ENCODE data around the gene HK1. TPM values are rescaled to one million over a fixed set of nuclear protein-coding genes. Genes with fewer than 3 reads are reported as not detected.

The HK1 gene
- total RNA-seq, 1 experiment from 2014 or later, result 83.2 TPM

DNA sequence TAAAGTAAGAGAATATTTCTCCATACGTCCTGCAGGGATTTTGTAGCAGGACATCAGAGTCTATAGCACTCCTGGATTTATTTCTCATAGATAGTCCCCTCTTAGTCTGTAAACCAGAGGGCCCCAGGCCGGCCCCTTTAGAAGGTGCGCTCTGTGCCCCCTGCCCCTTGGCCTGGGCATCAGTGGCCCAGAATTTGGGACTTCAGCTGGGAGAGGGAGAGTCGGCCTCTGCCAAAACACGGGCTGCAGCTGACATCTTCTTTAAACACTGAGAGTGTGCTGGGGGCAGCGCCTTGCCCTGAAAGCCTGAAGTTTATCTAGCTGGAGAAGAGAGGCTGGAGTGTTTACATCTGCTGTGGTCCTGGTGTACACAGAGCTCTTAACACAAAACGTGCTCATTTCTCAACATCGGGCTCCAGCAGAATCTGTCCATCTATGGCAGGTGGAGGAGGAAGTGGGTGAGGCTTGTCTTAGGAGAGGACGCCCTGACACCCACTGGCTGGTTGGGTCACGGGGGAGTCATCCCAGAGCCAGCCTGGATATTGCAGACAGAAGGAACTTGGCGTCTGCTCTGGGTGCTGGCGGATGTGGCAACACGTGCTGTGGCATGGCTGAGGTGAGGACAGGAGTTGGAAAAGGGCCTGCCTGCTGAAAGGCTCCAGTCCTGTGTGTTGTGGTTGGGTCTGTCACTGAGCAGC lies 143.5 kb downstream of the HK1 start:
- H3K36me3 ChIP-seq, result no peaks in the 10 kb centered on the region
- no peak for DNase-seq
- H3K9me3 ChIP-seq, result no peaks in the 10 kb centered on the region
- no peaks in the 10 kb centered on the region for H3K27me3 ChIP-seq
- H3K4me3 ChIP-seq, result no peak overlapping the region

DNA sequence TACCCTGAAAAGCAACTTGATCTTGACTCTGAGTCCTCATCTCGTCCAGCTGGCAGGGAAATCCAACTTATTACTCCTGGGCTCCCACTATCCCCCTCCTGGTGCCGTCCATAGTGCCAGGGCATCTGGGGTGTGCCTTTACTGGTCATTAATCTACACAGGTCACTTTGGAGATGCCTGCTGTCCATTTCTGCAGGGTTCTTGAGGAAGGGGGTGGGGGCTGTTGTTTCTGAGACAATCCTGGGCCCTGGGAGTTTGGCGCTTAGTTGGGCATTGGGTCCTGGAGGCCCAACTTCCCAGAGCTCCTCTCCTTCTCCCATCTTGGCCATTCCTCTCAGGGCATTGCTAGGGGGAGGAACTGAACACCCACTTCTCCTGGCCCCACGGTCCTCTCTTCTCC lies 144.4 kb downstream of the HK1 start:
- no peak overlapping the region for H3K4me3 ChIP-seq
- no peaks in the 10 kb centered on the region for H3K36me3 ChIP-seq
- no peaks in the 10 kb centered on the region for H3K9me3 ChIP-seq
- H3K27me3 ChIP-seq, result no peaks in the 10 kb centered on the region
- DNase-seq, result no peak

DNA sequence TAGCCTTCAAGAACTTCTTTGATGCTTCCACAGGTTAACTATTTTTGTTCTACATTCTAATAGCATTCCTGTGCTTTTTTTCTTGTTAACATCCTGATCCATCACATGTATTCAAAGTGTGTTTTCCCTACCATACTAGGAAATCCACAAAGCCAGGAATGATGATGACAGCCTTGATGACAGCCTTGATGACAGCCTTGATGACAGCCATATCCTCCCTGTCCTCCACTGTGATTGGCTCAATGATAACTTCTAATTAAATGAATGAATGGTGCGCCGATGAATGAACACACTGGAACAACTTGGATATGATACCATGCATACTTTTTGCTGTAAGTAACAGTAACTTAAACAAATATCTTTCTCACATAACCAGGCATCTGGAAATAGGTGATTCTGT lies 146.7 kb downstream of the HK1 start:
- Histone ChIP-seq H3K9me3 (no peaks in the 10 kb centered on the region), H3K27me3 (no peaks in the 10 kb centered on the region), H3K36me3 (no peaks in the 10 kb centered on the region), H3K4me3 (no peak overlapping the region)
- no peak for DNase-seq

DNA sequence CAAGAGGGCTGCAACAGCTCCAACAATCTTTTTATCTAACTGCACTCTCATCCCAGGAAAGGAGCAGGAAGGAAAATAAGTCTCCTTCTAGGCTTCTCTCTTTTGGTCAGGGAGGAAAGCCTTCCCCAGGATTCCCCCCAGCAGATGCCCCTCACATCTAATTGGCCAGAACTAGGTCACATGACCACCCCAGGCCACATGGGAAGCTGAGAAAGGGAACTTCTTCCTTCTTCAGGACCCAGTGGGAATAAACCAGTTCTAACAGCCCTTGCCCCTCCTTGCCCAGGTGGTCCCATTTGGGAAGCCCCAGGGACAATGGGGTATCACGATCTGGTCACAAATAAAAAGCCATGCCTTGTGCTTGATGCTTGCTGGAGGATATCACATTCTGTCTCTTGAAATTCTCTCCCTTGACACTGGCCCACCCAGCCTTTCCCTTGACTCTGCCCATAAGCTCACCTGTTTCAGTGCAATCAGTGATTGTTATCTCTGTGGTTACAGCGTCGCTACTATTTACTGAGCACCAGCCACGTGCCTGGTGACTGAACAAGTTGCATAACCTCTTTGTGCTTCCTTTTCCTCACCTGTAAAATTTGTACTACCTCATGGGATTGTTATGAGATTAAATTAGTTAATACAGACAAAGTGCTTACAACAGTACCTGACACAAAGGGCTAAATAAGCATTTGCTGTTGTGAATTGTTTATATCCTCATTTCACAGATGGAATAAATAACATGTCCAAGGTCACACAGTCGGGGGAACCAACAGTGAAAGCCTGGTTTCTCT lies 147.4 kb downstream of the HK1 start:
- DNase-seq, result no peak
- Histone ChIP-seq H3K27me3 (no peaks in the 10 kb centered on the region), H3K9me3 (no peaks in the 10 kb centered on the region), H3K36me3 (no peaks in the 10 kb centered on the region), H3K4me3 (no peak overlapping the region)

DNA sequence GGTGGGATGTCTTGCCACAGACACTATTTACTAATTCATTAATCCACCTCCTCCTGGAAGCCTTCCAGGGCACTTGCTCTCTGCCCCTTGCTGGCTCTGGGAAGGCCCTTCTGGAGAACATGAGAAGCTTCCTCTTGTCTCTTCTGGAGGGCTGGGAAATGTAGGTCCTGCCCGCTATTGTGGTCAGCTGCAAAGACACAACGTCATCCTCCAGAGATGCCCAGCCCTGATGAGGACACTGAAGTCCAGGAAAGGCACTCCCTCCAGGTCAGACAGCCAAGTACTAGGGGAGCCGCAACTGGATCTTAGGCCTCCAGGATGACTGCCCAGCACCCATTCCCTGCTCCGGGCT lies 148.1 kb downstream of the HK1 start:
- no peaks in the 10 kb centered on the region for H3K36me3 ChIP-seq
- H3K4me3 ChIP-seq, result no peak overlapping the region
- H3K9me3 ChIP-seq, result no peaks in the 10 kb centered on the region
- H3K27me3 ChIP-seq, result no peaks in the 10 kb centered on the region
- no peak for DNase-seq

DNA sequence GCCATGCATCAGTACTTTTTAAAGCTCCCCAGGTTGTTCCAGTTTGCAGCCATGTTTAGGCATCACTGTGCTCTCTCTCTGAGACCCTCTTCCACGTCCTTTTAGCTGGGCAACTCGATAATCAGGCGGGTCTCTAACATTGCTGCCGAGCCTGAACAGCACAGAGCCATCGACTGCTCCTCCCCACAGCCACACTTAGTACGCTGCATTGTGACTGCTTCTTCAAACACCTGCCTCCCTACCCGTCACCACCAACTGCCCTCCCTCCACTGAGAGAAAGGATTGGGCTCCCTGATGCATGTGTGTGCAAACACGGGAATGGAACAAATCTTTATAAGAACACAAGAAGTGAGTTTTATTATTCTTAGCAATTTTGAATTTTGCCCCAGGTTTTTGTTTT lies 149.9 kb downstream of the HK1 start:
- DNase-seq, result no peak
- Histone ChIP-seq H3K4me3 (no peak overlapping the region), H3K27me3 (no peaks in the 10 kb centered on the region), H3K9me3 (no peaks in the 10 kb centered on the region), H3K36me3 (no peaks in the 10 kb centered on the region)

DNA sequence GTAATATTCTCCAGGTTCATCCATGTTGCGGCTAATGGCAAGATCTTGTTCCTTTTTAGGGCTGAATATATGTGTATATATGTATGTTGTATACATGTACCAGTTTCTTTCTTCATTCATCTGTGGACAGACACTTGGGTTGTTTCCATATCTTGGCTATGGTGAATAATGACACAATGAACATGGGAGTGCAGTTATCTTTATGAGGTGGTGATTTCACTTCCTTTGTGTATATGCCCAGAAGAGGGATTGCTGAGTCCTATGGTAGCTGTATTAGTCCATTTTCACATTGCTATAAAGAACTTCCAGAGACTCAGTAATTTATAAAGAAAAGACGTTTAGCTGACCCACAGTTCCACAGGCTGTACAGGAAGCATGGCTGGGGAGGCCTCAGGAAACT lies 155.9 kb downstream of the HK1 start:
- DNase-seq, result no peak
- no peak overlapping the region for H3K4me3 ChIP-seq
- peaks cover 3% of the 10 kb centered on the region; the same call in 1 of the 2 replicates for H3K9me3 ChIP-seq
- no peaks in the 10 kb centered on the region for H3K36me3 ChIP-seq
- no peaks in the 10 kb centered on the region for H3K27me3 ChIP-seq

DNA sequence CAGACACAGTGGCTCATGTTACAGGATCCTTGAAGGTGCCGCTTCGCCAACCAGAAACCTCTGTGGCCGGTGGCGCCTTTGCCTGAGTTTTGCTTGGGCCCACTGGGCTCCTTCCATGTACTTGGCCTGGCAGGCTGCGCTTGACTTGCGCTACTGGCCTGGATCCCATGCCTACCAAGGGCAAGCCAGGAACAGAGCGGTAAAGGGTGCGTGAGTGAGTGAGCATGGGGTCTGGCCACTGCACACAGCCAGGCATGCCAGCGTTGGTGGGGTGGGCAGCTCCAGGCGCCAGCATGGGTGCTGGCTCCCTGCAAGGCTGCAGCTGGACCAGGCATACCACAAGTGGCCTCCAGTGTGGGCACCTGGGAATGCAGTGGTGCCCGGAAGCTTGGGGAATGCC lies 156.6 kb downstream of the HK1 start:
- no peaks in the 10 kb centered on the region for H3K27me3 ChIP-seq

DNA sequence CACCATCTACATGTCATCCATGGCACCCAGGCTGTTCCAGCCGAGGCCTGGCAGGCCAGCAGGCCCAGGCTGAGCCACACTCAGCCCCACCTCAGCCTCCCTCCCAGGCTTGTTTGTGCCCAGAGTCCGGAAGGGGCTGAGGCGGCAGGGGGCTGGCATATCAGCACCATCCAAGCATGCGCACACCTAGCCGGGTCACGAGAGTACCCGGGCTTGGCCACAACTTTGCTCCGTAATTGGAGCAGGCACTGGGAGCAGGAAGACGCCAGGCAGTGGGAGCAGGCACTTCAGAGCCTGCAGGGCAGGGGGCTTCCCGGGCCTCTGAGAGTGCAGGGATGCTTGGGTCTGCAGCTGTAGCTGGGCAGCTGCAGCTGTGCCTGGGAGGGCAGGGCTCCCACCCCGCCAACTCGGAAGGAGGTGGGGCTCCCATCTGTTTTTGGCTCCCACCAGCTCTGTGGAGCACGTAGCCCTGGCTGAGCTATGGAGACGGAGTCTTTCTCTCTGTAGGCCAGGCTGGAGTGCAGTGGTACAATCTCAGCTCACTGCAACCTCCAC lies 157.7 kb downstream of the HK1 start:
- H3K9me3 ChIP-seq, result peaks cover 3% of the 10 kb centered on the region; the same call in 1 of the 2 replicates
- H3K4me3 ChIP-seq, result no peak overlapping the region
- H3K36me3 ChIP-seq, result no peaks in the 10 kb centered on the region
- no peak for DNase-seq
- H3K27me3 ChIP-seq, result no peaks in the 10 kb centered on the region

More for the DNA sequence above, 156.6 kb downstream of the HK1 start:
- DNase-seq, result no peak
- Histone ChIP-seq H3K36me3 (no peaks in the 10 kb centered on the region), H3K9me3 (peaks cover 3% of the 10 kb centered on the region; the same call in 1 of the 2 replicates), H3K4me3 (no peak overlapping the region)

DNA sequence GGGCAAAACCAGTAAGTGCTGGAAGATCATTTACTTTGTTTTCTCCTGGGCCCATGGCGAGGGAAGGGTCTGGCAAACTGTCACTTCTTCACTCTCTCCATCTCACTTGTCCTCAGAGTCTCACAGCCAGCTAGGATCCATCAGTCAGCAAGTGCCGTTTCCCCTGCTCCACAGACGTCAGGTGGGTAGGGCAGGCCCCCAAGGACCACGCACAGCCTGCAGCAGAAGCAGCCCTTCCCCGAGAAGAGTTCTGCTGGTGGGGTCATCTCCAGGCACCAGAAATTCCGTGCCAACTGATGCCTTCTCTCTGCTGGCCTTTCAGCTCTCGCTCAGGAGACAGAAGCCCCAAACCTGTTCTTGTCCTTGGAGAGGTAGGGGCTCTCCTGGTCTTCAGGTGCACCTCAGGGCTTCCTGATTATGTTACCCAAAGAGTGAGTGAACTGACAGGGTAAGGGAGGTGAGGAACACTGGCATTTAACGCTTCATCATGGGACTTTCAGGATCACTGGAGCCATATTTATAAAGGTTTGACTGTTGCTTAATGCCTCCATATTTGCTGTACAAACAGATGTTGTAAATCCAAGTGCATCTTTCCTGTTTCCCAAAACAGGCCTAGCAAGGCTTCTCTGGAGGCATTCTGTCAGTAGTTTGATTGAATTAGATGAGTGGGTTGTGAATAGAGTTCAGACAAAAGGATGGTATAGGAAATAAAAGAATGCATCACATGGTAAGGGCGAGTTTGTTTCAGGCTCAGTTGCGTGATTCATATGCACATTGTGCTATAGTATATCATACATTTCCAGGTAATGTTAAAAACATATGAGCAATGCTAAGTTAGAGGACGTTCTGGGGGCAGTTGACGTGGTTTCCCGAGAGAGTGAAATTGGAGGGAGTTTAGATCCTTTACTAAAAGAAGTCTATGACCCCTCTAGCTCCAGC lies 159.3 kb downstream of the HK1 start:
- H3K9me3 ChIP-seq, result peaks cover 3% of the 10 kb centered on the region; the same call in 1 of the 2 replicates
- H3K27me3 ChIP-seq, result no peaks in the 10 kb centered on the region
- no peak for DNase-seq
- H3K36me3 ChIP-seq, result no peaks in the 10 kb centered on the region
- no peak overlapping the region for H3K4me3 ChIP-seq

DNA sequence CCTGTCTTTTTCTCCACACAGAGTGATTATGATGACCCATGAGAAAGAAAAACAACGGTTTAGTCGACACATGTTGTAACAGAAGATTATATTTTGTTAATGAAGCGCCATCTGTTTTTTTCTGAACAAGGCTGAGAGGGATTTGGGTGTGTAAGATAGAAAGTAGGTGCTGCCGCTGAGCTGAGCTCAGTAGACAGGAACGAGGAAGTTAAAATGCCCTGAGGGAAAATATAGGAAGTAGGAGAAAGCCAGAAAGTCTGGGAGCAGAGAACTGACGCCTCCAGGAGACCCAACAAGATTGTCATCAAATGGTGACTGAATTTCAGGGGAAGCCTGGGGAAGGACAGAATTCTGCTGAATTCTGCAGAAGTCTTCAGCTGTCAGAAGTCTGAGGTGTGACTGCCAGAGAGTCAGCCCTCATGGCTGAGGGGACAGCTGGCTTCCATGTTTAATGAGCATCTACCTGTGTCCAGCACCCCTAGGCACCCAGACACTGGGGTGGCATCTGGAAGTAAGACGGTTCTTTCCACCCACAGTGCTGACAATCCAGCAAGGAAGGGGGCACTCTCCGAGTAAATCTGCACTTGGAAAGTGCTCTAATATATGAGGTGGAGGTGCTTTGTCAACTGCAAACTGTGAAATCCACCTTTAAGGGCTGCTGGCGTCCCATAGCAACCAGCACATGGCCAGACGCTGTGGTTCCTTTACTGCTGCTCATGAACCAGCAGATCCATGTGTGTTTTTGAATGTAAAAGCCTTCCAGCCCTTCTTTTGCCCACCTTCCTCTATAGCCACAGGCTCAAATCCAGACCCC lies 160.4 kb downstream of the HK1 start:
- DNase-seq, result peak; percentile 53
- no peak overlapping the region for H3K4me3 ChIP-seq
- peaks cover 3% of the 10 kb centered on the region; the same call in 1 of the 2 replicates for H3K9me3 ChIP-seq
- no peaks in the 10 kb centered on the region for H3K27me3 ChIP-seq
- no peaks in the 10 kb centered on the region for H3K36me3 ChIP-seq

DNA sequence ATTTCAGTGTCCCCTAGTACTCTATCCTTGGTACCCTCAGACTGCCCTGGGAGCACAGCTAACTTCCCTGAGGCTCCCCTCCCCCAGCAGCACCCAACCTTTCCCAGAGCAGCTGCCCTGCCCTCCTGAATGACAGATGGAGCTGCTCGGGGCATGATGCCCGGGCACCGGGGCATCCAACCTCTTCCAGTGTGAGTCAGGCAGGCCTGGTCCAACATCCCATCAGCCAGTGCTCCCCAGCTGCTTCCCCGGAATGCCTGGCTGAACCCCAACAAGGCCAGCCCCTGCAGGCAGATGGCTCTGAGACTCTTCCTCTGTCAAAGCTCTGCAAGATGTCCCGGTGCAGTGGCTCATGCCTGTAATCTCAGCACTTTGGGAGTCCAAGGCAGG lies 161.0 kb downstream of the HK1 start:
- Histone ChIP-seq H3K36me3 (no peaks in the 10 kb centered on the region), H3K9me3 (peaks cover 3% of the 10 kb centered on the region; the same call in 1 of the 2 replicates), H3K4me3 (no peak overlapping the region), H3K27me3 (no peaks in the 10 kb centered on the region)
- DNase-seq, result peak; percentile 98

DNA sequence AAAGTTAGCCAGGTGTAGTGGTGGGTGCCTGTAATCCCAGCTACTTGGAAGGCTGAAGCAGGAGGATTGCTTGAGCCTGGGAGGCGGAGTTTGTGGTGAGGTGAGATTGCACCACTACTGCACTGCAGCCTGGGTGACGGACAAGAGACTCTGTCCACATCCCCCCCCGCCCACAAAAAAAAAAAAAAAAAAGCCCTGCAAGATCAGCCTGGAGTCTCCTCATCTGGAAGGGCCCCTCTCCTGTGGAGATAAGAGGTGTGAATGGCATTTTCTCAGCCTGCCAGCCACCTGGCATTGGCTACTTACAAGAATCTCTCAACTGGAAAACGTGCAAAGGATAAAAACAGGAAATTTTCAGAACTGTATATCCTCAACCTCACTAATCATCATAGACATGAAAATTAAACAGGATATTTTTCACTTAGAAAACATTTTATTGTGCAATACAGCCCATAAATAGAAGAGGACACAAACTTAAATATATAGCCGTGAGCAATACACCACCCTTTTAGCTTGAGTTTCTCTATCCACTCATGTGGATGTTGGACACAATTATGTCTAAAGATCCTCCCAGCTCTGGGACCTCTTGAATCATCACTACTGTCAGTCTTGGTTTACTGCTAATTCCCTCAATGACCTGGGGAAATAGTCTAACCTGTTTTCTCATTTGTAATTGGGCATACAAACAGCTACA lies 161.7 kb downstream of the HK1 start:
- DNase-seq, result peak; percentile 67
- no peaks in the 10 kb centered on the region for H3K9me3 ChIP-seq
- H3K36me3 ChIP-seq, result no peaks in the 10 kb centered on the region
- no peak overlapping the region for H3K4me3 ChIP-seq
- no peaks in the 10 kb centered on the region for H3K27me3 ChIP-seq

DNA sequence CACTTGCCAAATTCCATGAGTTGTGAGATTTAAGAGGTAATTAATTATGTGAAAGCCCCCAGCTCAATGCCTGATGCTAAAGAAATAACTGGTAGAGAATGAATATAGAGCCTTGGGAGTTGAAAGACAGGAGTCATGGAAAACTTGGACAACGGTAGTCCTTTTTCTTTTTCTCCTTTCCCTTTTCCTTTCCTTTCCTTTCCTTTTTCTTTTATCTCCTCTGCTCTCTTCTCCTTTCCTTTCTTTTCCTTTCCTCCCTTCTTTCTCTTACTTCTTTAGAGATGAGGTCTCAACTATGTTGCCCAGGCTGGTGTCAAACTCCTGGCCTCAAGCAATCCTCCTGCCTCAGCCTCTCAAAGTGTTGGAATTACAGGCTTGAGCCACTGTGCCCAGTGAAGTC lies 165.1 kb downstream of the HK1 start:
- Histone ChIP-seq H3K4me3 (no peak overlapping the region), H3K27me3 (no peaks in the 10 kb centered on the region), H3K36me3 (no peaks in the 10 kb centered on the region), H3K9me3 (no peaks in the 10 kb centered on the region)
- no peak for DNase-seq

DNA sequence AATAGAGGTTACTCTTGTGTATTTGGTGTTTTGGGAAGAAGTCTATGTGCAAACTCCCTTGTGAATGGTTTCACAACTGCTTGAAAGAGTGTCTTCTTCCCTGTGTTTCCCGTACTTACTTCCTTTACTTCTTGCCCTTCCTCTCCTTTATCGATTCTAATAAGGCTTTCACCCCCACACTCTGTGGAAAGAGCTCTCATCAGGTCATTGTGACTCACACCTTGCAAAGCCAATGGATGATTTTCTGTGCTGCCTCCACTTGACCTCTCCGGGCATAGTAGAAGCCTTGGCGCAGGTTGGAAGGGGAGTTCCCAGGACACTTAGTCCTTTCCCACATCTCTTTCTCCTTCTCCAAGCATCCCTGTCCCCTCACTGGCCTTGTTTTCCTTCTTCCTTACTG lies 166.7 kb downstream of the HK1 start:
- Histone ChIP-seq H3K4me3 (no peak overlapping the region), H3K27me3 (no peaks in the 10 kb centered on the region), H3K36me3 (no peaks in the 10 kb centered on the region), H3K9me3 (no peaks in the 10 kb centered on the region)
- peak; percentile 69 for DNase-seq

DNA sequence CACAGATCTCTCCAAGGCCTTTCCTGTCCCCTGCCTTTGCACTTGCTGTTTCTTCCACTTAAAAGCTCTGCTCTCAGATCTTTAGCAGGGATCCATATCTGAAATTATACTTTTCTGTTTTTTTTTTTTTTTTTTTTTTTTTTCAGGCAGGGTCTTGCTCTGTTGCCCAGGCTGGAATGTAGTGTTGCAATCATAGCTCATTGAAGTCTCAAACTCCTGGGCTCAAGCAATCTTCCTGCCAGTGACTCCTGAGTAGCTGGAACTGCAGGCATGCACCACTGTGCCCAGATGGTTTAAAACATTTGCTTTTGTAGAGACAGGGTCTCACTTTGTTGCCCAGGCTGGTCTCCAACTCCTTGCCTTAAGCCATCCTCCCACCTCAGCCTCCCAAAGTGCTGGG lies 167.9 kb downstream of the HK1 start:
- H3K36me3 ChIP-seq, result no peaks in the 10 kb centered on the region
- H3K27me3 ChIP-seq, result no peaks in the 10 kb centered on the region
- H3K9me3 ChIP-seq, result no peaks in the 10 kb centered on the region
- no peak for DNase-seq
- no peak overlapping the region for H3K4me3 ChIP-seq
